GM12865 (cell line): ENCODE measurements around the gene MAP2K5.

Source experiments
- DNase-seq: peaks from one replicate; pipeline ENCODE4 v3.0.0; 2010; ENCODE audit warnings: low read depth
- H3K4me3 ChIP-seq: 2 replicates; pipeline ENCODE4 v1.5.1; 2011; ENCODE audit warnings: mild to moderate bottlenecking, low read depth, low read length, control low read depth
- CTCF ChIP-seq: IDR thresholded peaks from 2 replicates; pipeline ENCODE4 v1.5.1; 2011; ENCODE audit warnings: low read length, control low read depth, low read depth, inconsistent platforms; ENCODE audit not compliant: insufficient read depth; ENCODE audit errors: missing control alignments

MAP2K5 gene

GRCh38 chr15:67818464-67818863 is 276.0 kb downstream of the MAP2K5 start:
- no peak for DNase-seq
- H3K4me3 ChIP-seq = no peak overlapping the region
- no peak for TF ChIP-seq CTCF

- no peak for TF ChIP-seq CTCF
- no peak overlapping the region for H3K4me3 ChIP-seq
- no peak for DNase-seq
Measured at GRCh38 chr15:67819636-67820035, 277.1 kb downstream of the MAP2K5 start.

- no peak for DNase-seq
- H3K4me3 ChIP-seq = no peak overlapping the region
- TF ChIP-seq CTCF = no peak
Measured at GRCh38 chr15:67820122-67820991, 277.9 kb downstream of the MAP2K5 start.

- no peak for DNase-seq
- H3K4me3 ChIP-seq = no peak overlapping the region
- TF ChIP-seq CTCF = no peak
Measured at GRCh38 chr15:67820992-67821783, 278.7 kb downstream of the MAP2K5 start.

GRCh38 chr15:67821784-67822440 is 279.4 kb downstream of the MAP2K5 start:
- no peak overlapping the region for H3K4me3 ChIP-seq
- no peak for DNase-seq
- no peak for TF ChIP-seq CTCF

GRCh38 chr15:67822537-67823313 is 280.2 kb downstream of the MAP2K5 start:
- DNase-seq = no peak
- no peak for TF ChIP-seq CTCF
- H3K4me3 ChIP-seq = no peak overlapping the region; the same call in 1 of the 2 replicates
